HG02571 (cell line): ENCODE measurements around the gene RSPRY1.

Experiments
- ATAC-seq: cut with Tn5 transposase; IDR thresholded peaks from one replicate; pipeline ENCODE4 v1.9.1; 2021; ENCODE audit warnings: mild to moderate bottlenecking, moderate library complexity; ENCODE audit not compliant: unreplicated experiment

Gene RSPRY1

GRCh38 chr16:57289391-57290257 lies 103.5 kb downstream of the RSPRY1 start:
- no peak for ATAC-seq
